ENCODE results near the gene F11R.
"Not testable (repeated sequence)": the region's sequence is repeated elsewhere in the genome, so short reads cannot be mapped to it uniquely, and the experiment has no call there.

Gene F11R

GRCh38 chr1:160972939-160973338 lies 48.0 kb downstream of the F11R start:
- DNase-seq (ENCODE audit: low read depth in 2 of 2) = no peak

- DNase-seq (ENCODE audit: low read depth in 2 of 2) = no peak
These were observed 49.3 kb downstream of the F11R start for GRCh38 chr1:160971618-160972056.

- DNase-seq (ENCODE audit: low read depth in 2 of 2) = no peak
These were observed 57.4 kb downstream of the F11R start for GRCh38 chr1:160963521-160963920.

- no peak for DNase-seq (ENCODE audit: low read depth in 2 of 2)
These were observed 59.5 kb downstream of the F11R start for GRCh38 chr1:160961419-160961818.

GRCh38 chr1:160956966-160957365 lies 64.0 kb downstream of the F11R start:
- DNase-seq (ENCODE audit: low read depth in 2 of 2) = no peak

GRCh38 chr1:160954158-160955104 lies 66.5 kb downstream of the F11R start, which contains the start of gene ITLN2:
Gene ITLN2 (minus strand): TSS chr1:160954809. CDS start chr1:160954741, 68 bp downstream.
- no peak for DNase-seq (ENCODE audit: low read depth in 2 of 2)

GRCh38 chr1:160953030-160953429 lies 67.9 kb downstream of the F11R start:
- DNase-seq (ENCODE audit: low read depth in 2 of 2) = no peak

GRCh38 chr1:160952129-160952510 lies 68.8 kb downstream of the F11R start:
- no peak for DNase-seq (ENCODE audit: low read depth in 2 of 2)

- DNase-seq (ENCODE audit: low read depth in 2 of 2) = no peak
These were observed 69.4 kb downstream of the F11R start for GRCh38 chr1:160951443-160952128.

GRCh38 chr1:160950657-160951056 lies 70.3 kb downstream of the F11R start:
- no peak for DNase-seq (ENCODE audit: low read depth in 2 of 2)

- DNase-seq (ENCODE audit: low read depth in 2 of 2) = no peak
These were observed 71.1 kb downstream of the F11R start for GRCh38 chr1:160949881-160950280.

- not testable (repeated sequence) for DNase-seq (ENCODE audit: low read depth in 2 of 2)
These were observed 71.6 kb downstream of the F11R start for GRCh38 chr1:160949216-160949880.

GRCh38 chr1:160947174-160947759 lies 73.7 kb downstream of the F11R start:
- not testable (repeated sequence) for DNase-seq (ENCODE audit: low read depth in 2 of 2)

- DNase-seq (ENCODE audit: low read depth in 2 of 2) = not testable (repeated sequence)
These were observed 75.1 kb downstream of the F11R start for GRCh38 chr1:160945881-160946280.
